Osteoblast (primary cell): Measurements from ENCODE around the gene ZNF724. TPM values are rescaled to one million over a fixed set of nuclear protein-coding genes. Genes with fewer than 3 reads are reported as not detected.
A peak's percentile ranks its signal among the peaks of the same experiment; 100 is the strongest.

Experiments used
- DNase-seq: peaks from one replicate; pipeline ENCODE4 v3.0.0; 2011; ENCODE audit warnings: low spot score, mixed read lengths; ENCODE audit not compliant: insufficient read length; ENCODE audit errors: missing footprints
- H2AFZ ChIP-seq: 2 replicates; pipeline ENCODE4 v1.6.0; 2011; ENCODE audit warnings: mild to moderate bottlenecking, low read length
- H3K27ac ChIP-seq: 2 replicates; pipeline ENCODE4 v1.5.1; 2011; ENCODE audit warnings: mild to moderate bottlenecking, low read depth, low read length, moderate library complexity
- H3K27me3 ChIP-seq: 2 replicates; pipeline ENCODE4 v1.6.0; 2012; ENCODE audit warnings: mild to moderate bottlenecking, control low read depth, inconsistent platforms, low read length, moderate library complexity; ENCODE audit not compliant: insufficient read depth
- H3K36me3 ChIP-seq: 2 replicates; pipeline ENCODE4 v1.5.1; 2011; ENCODE audit warnings: mild to moderate bottlenecking, low read length, control low read depth, moderate library complexity; ENCODE audit not compliant: insufficient read depth
- H3K4me1 ChIP-seq: 2 replicates; pipeline ENCODE4 v1.5.1; 2011; ENCODE audit warnings: mild to moderate bottlenecking, low read length, control low read depth, moderate library complexity; ENCODE audit not compliant: insufficient read depth
- H3K4me2 ChIP-seq: 2 replicates; pipeline ENCODE4 v1.6.0; 2011; ENCODE audit warnings: mild to moderate bottlenecking, low read length; ENCODE audit not compliant: insufficient read depth
- H3K4me3 ChIP-seq: fragments of 200-600 bp; sonication (generic); 3 replicates; pipeline ENCODE4 v1.5.1; 2012; ENCODE audit warnings: mild to moderate bottlenecking, low read length, inconsistent platforms; ENCODE audit not compliant: insufficient read depth
- H3K79me2 ChIP-seq: 2 replicates; pipeline ENCODE4 v1.6.0; 2012; ENCODE audit warnings: mild to moderate bottlenecking, low read length, control low read depth, inconsistent platforms; ENCODE audit not compliant: insufficient read depth
- H3K9me3 ChIP-seq: 2 replicates; pipeline ENCODE4 v1.5.1; 2011; ENCODE audit warnings: low read depth, low read length, control low read depth
- H4K20me1 ChIP-seq: 2 replicates; pipeline ENCODE4 v1.6.0; 2012; ENCODE audit warnings: mild to moderate bottlenecking, low read length, control low read depth; ENCODE audit not compliant: insufficient read depth
- total RNA-seq: library from RNA; depleted of rRNA; stranded (reverse); fragments of >200 nt; gene quantifications from 2 replicates; pipeline ENCODE4 v1.2.3, GENCODE V29; 2012
- TF ChIP-seq, protein P1 (sequence below): IDR thresholded peaks from 2 replicates; pipeline ENCODE4 v1.5.1; 2011; ENCODE audit warnings: mild to moderate bottlenecking, low read depth, low read length, moderate library complexity; ENCODE audit errors: extremely low read depth

Gene ZNF724
- total RNA-seq, 1 donor, result 2.5 TPM

DNA sequence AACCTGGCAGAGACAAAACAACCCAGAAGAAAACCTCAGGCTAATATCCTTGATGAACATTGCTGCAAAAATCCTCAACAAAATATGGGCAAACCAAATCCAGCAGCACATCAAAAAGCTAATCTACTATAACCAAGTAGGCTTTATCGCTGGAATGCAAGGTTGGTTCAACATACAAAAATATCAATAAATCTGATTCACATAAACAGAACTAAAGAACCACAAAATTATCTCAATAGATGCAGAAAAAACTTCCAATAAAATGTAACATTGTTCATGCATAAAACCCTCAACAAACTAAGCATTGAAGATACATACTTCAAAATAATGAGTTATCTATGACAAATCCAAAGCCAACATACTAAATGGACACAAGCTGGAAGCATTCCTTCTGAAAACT, 8.8 kb downstream of the ZNF724 start:
- TF ChIP-seq, protein P1, sequence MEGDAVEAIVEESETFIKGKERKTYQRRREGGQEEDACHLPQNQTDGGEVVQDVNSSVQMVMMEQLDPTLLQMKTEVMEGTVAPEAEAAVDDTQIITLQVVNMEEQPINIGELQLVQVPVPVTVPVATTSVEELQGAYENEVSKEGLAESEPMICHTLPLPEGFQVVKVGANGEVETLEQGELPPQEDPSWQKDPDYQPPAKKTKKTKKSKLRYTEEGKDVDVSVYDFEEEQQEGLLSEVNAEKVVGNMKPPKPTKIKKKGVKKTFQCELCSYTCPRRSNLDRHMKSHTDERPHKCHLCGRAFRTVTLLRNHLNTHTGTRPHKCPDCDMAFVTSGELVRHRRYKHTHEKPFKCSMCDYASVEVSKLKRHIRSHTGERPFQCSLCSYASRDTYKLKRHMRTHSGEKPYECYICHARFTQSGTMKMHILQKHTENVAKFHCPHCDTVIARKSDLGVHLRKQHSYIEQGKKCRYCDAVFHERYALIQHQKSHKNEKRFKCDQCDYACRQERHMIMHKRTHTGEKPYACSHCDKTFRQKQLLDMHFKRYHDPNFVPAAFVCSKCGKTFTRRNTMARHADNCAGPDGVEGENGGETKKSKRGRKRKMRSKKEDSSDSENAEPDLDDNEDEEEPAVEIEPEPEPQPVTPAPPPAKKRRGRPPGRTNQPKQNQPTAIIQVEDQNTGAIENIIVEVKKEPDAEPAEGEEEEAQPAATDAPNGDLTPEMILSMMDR, result no peak
- H3K79me2 ChIP-seq, result peaks cover 30% of the 10 kb centered on the region
- H3K4me2 ChIP-seq, result no peak overlapping the region
- H3K9me3 ChIP-seq, result peaks cover 2% of the 10 kb centered on the region
- no peak overlapping the region for H2AFZ ChIP-seq
- H3K27ac ChIP-seq, result no peak overlapping the region
- H4K20me1 ChIP-seq, result no peaks in the 10 kb centered on the region
- no peak overlapping the region for H3K4me3 ChIP-seq
- no peaks in the 10 kb centered on the region for H3K27me3 ChIP-seq
- H3K4me1 ChIP-seq, result no peaks in the 10 kb centered on the region
- no peak for DNase-seq
- peaks cover 20% of the 10 kb centered on the region for H3K36me3 ChIP-seq

DNA sequence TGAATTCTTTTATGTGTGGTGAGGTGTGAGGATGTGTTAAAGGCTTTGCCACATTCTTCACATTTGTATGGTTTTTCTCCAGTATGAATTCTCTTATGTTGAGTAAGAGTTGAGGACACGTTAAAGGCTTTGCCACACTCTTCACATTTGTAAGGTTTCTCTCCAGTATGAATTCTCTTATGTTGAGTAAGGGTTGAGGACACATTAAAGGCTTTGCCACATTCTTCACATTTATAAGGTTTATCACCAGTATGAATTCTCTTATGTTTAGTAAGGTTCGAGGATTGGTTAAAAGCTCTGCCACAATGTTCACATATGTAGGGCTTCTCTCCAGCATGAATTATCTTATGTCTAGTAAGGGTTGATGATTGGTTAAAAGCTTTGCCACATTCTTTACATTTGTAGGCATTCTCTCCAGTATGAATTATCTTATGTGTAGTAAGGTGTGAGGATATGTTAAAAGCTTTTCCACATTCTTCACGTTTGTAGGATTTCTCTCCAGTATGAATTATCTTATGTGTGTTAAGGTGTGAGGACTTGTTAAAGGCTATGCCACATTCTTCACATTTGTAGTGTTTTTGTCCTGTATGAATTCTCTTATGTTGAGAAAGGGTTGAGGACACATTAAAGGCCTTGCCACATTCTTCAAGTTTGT, 27.1 kb downstream of the ZNF724 start:
- TF ChIP-seq, protein P1, result no peak
- peaks cover 25% of the 10 kb centered on the region for H3K36me3 ChIP-seq
- H2AFZ ChIP-seq, result no peak overlapping the region
- H3K27me3 ChIP-seq, result no peaks in the 10 kb centered on the region
- H3K79me2 ChIP-seq, result no peaks in the 10 kb centered on the region
- DNase-seq, result no peak
- no peak overlapping the region for H3K27ac ChIP-seq
- no peak overlapping the region for H3K4me3 ChIP-seq
- no peak overlapping the region for H3K4me2 ChIP-seq
- H4K20me1 ChIP-seq, result no peaks in the 10 kb centered on the region
- no peaks in the 10 kb centered on the region for H3K4me1 ChIP-seq
- peaks cover 20% of the 10 kb centered on the region for H3K9me3 ChIP-seq

DNA sequence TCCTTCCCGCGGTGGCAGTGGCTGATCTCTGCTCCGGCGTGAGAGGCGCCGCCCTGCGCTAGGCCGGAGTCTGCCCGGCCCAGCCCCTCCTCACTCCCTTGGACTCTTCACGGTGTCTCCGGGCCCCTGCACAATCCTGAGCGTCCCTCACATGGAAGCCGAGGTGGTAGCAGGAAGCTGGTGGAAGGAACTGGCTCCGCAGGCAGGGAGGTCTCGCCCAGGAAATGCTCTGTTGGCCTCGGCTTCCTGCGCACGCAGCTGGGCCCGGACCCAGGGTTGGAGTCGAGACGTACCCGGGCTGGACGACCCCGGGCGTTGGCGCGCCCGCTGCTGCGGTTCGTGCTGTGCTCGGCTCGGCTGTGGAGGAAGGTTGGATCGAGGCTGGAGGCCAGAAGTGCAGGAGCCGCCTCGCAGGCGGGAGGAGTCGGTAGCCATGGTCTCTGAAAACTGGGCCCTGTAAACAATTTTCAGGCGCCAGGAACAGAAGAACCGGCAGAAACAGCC, 46.3 kb downstream of the ZNF724 start:
- peak overlapping the region; percentile 83 for H2AFZ ChIP-seq
- TF ChIP-seq, protein P1, result no peak
- peak overlapping the region; percentile 45 for H3K4me2 ChIP-seq

DNA sequence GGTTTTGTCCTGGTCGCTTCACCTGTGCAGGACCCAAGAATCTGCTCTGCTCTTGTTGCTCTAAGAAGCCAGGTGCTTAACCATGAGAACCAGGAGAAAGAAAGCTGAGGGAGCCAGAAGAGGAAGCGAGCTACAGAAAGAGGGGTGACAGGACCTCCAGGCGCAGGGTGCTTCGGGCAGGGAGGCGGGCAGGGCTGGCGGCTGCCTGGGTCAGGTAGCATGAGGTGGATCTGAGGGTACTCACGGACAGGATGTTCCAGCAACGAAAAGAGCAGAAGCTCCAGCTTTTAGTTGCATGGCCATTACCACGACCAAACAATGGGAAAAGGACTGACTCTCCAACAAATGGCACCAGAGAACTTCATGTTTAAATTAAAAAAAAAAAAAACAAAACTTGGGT, 59.9 kb downstream of the ZNF724 start:
- no peak for DNase-seq
- Histone ChIP-seq H3K27me3 (no peaks in the 10 kb centered on the region), H3K36me3 (no peaks in the 10 kb centered on the region), H3K79me2 (no peaks in the 10 kb centered on the region), H3K9me3 (no peaks in the 10 kb centered on the region), H3K4me1 (no peaks in the 10 kb centered on the region), H3K4me3 (no peak overlapping the region), H4K20me1 (no peaks in the 10 kb centered on the region), H3K4me2 (no peak overlapping the region), H2AFZ (no peak overlapping the region), H3K27ac (no peak overlapping the region)
- TF ChIP-seq, protein P1, result no peak

More for the DNA sequence above, 46.3 kb downstream of the ZNF724 start:
- no peaks in the 10 kb centered on the region for H3K27me3 ChIP-seq
- peak; percentile 25 for DNase-seq
- no peaks in the 10 kb centered on the region for H3K36me3 ChIP-seq
- no peaks in the 10 kb centered on the region for H3K9me3 ChIP-seq
- H3K79me2 ChIP-seq, result no peaks in the 10 kb centered on the region
- no peak overlapping the region for H3K27ac ChIP-seq
- no peaks in the 10 kb centered on the region for H3K4me1 ChIP-seq
- H3K4me3 ChIP-seq, result peak overlapping the region; percentile 61
- no peaks in the 10 kb centered on the region for H4K20me1 ChIP-seq
